B cell (primary cell): ENCODE data around the gene SIGLEC8. TPM values are rescaled to one million over a fixed set of nuclear protein-coding genes. Genes with fewer than 3 reads are reported as not detected.

Source experiments
- ATAC-seq: fragments of 200-7000 bp; cut with Tn5 transposase; one replicate; pipeline ENCODE4 v1.10.0; 2021; ENCODE audit warnings: low read depth, mild to moderate bottlenecking, moderate number of reproducible peaks, moderate library complexity
- CTCF ChIA-PET: fragments of 350-600 bp; sonication (Branson Sonifier 250); formaldehyde crosslinking; loops from one replicate; lab custom pipeline; 2021; ENCODE audit warnings: antibody characterized with exemption, inconsistent platforms; lab: Charles Lee
- POLR2A ChIA-PET: fragments of 350-600 bp; sonication (Branson Sonifier 250); formaldehyde crosslinking; loops from one replicate; lab custom pipeline; 2021; ENCODE audit warnings: antibody characterized with exemption; lab: Charles Lee
- DNase-seq: peaks from one replicate; pipeline ENCODE4 v3.0.0; 2013
- H2AFZ ChIP-seq: 2 replicates; pipeline ENCODE4 v1.6.1; 2012; ENCODE audit warnings: mild to moderate bottlenecking, low read depth, low read length; ENCODE audit not compliant: insufficient read depth, poor library complexity, severe bottlenecking
- H3K27ac ChIP-seq, 2 donors: 1 replicate in 1 of 2; 2 replicates in 1 of 2; pipeline ENCODE4 v1.5.1; 2012 to 2013; ENCODE audit warnings: low read length in 2 of 2, mild to moderate bottlenecking in 2 of 2, moderate library complexity in 1 of 2
- H3K27me3 ChIP-seq, 4 experiments: fragments of 200-600 bp in 1 of 4; sonication (generic) in 1 of 4; replicated peaks in 1 of 4; 1 replicate in 2 of 4; 2 replicates in 2 of 4; pipeline versions ENCODE4 v1.6.1 to v1.7.0; 2013 to 2016; ENCODE audit warnings: low read length in 3 of 4, mild to moderate bottlenecking in 2 of 4, mixed read lengths in 1 of 4, moderate library complexity in 1 of 4; ENCODE audit not compliant: insufficient read depth in 4 of 4, control insufficient read depth in 3 of 4; ENCODE audit errors: control extremely low read depth in 1 of 4
- H3K36me3 ChIP-seq, 2 experiments: replicated peaks in 1 of 2; 1 replicate in 1 of 2; 2 replicates in 1 of 2; pipeline versions ENCODE4 v1.6.1 to v1.7.1; 2013; ENCODE audit warnings: low read length in 1 of 2; ENCODE audit not compliant: insufficient read depth in 2 of 2, control insufficient read depth in 1 of 2; ENCODE audit errors: control extremely low read depth in 1 of 2, extremely low read depth in 1 of 2
- H3K4me1 ChIP-seq, 2 donors: fragments of 200-600 bp in 1 of 2; sonication (generic) in 1 of 2; 1 replicate in 1 of 2; 2 replicates in 1 of 2; pipeline versions ENCODE4 v1.5.1 to v1.6.1; 2013 to 2017; ENCODE audit warnings: low read length in 2 of 2; ENCODE audit not compliant: control insufficient read depth in 2 of 2, insufficient read depth in 2 of 2
- H3K4me2 ChIP-seq: replicated peaks from 2 replicates; pipeline ENCODE3; 2012; ENCODE audit warnings: mild to moderate bottlenecking, low read depth, low read length; ENCODE audit not compliant: poor library complexity, severe bottlenecking
- H3K4me3 ChIP-seq, 5 experiments: fragments of 200-600 bp in 1 of 5; sonication (generic) in 1 of 5; 1 replicate in 3 of 5; 2 replicates in 2 of 5; pipeline versions ENCODE4 v1.5.1 to v1.7.0; 2011 to 2016; ENCODE audit warnings: low read length in 4 of 5, mild to moderate bottlenecking in 4 of 5, low read depth in 2 of 5, control low read depth in 1 of 5, moderate library complexity in 1 of 5; ENCODE audit not compliant: insufficient read depth in 1 of 5; ENCODE audit errors: control extremely low read depth in 1 of 5, extremely low read depth in 1 of 5
- H3K79me2 ChIP-seq: fragments of 200-600 bp; sonication (generic); one replicate; pipeline ENCODE4 v1.6.0; 2016; ENCODE audit warnings: low read length; ENCODE audit not compliant: control insufficient read depth, insufficient read depth
- H3K9ac ChIP-seq: fragments of 200-600 bp; sonication (generic); 2 replicates; pipeline ENCODE4 v1.6.1; 2017; ENCODE audit warnings: mild to moderate bottlenecking, low read length, moderate library complexity
- H3K9me3 ChIP-seq, 3 donors: one replicate each; pipeline versions ENCODE4 v1.6.1 to v1.7.1; 2013; ENCODE audit warnings: low read length in 2 of 3; ENCODE audit not compliant: control insufficient read depth in 2 of 3, insufficient read depth in 1 of 3; ENCODE audit errors: control extremely low read depth in 1 of 3
- H4K20me1 ChIP-seq: 2 replicates; pipeline ENCODE4 v1.6.0; 2012; ENCODE audit warnings: mild to moderate bottlenecking, low read length; ENCODE audit not compliant: insufficient read depth, control insufficient read depth, poor library complexity, severe bottlenecking
- H3K27ac Mint-ChIP-seq: one replicate; pipeline ENCODE4 v1.8.0; 2021; ENCODE audit warnings: mixed read lengths
- H3K27me3 Mint-ChIP-seq: one replicate; pipeline ENCODE4 v1.8.0; 2021; ENCODE audit warnings: mixed read lengths
- H3K4me1 Mint-ChIP-seq: one replicate; pipeline ENCODE4 v1.8.0; 2021; ENCODE audit warnings: mixed read lengths
- H3K4me3 Mint-ChIP-seq: one replicate; pipeline ENCODE4 v1.8.0; 2021; ENCODE audit warnings: mixed read lengths
- H3K9me3 Mint-ChIP-seq: one replicate; pipeline ENCODE4 v1.8.0; 2022; ENCODE audit warnings: mixed read lengths; ENCODE audit not compliant: insufficient read depth
- CTCF ChIP-seq: fragments of 200-600 bp; IDR thresholded peaks from one replicate; pipeline ENCODE4 v1.8.0; 2022; ENCODE audit warnings: antibody characterized with exemption, mild to moderate bottlenecking
- EZH2 ChIP-seq: IDR thresholded peaks from 2 replicates; pipeline ENCODE4 v1.6.1; 2012; ENCODE audit warnings: borderline replicate concordance, low read depth, mild to moderate bottlenecking, moderate library complexity, low read length; ENCODE audit not compliant: insufficient read depth, poor library complexity, severe bottlenecking
- WGBS: methylation state at CpG from one replicate; pipeline ENCODE4 v1.1.5; 2013; ENCODE audit warnings: missing lambda C conversion rate; ENCODE audit not compliant: insufficient coverage; 5-methylcytosine and 5-hydroxymethylcytosine counted together
- intact Hi-C: fragments of 100-400 bp; cut with micrococcal nuclease; formaldehyde crosslinking; loops from one replicate; pipeline ENCODE4 v1.10.0; 2022
- polyA plus RNA-seq: library from polyadenylated mRNA; depleted of rRNA; stranded (reverse); fragments of >200 nt; gene quantifications from 2 replicates; pipeline ENCODE4 v1.2.3, GENCODE V29; 2012
- total RNA-seq, 2 donors: library from RNA; stranded (reverse); fragments of 120-200 nt in 1 of 2; gene quantifications; 1 replicate in 1 of 2; 2 replicates in 1 of 2; pipeline versions ENCODE4 v1.2.3 to v1.2.4, GENCODE V29; 2013 to 2022

SIGLEC8 gene
- total and polyA plus RNA-seq, 2 donors (not counting 1 experiment from before 2014, with no cell fraction given): not detected

- Histone ChIP-seq H3K27me3 (peaks cover 0 to 12% (median 6%) of the 10 kb centered on the region in 4 experiments), H4K20me1 (no peaks in the 10 kb centered on the region), H3K9me3 (peaks cover 0 to 4% (median 0%) of the 10 kb centered on the region in 3 donors), H3K4me3 (no peak overlapping the region), H3K27ac (no peak overlapping the region), H3K4me2 (no peak overlapping the region), H3K36me3 (no peaks in the 10 kb centered on the region), H2AFZ (no peak overlapping the region), H3K4me1 (no peaks in the 10 kb centered on the region), H3K9ac (no peak overlapping the region), H3K79me2 (no peaks in the 10 kb centered on the region)
- DNase-seq (no peak), ATAC-seq (no peak)
- no peak for TF ChIP-seq CTCF
- TF ChIP-seq EZH2: no peak
- POLR2A ChIA-PET: no interaction called here
- intact Hi-C loops: no loop called here
- peaks cover 34% of the 10 kb centered on the region for H3K27me3 Mint-ChIP-seq
- 86% methylated on average over 4 of the region's 5 CpGs for WGBS
- no peaks in the 10 kb centered on the region for H3K4me1 Mint-ChIP-seq
- no peak overlapping the region for H3K4me3 Mint-ChIP-seq
- CTCF ChIA-PET: interaction anchor here (0.6 to 1.2 kb wide), 6 partner anchors 13 to 175 kb away, joined by 3 to 4 read pairs (median 3); no protein-coding TSS in a partner anchor
- no peak overlapping the region for H3K27ac Mint-ChIP-seq
- no peaks in the 10 kb centered on the region for H3K9me3 Mint-ChIP-seq
These were observed 27.9 kb upstream of the SIGLEC8 start for GRCh38 chr19:51485960-51486660.

GRCh38 chr19:51480590-51480989 is 22.3 kb upstream of the SIGLEC8 start:
- no peak overlapping the region for H3K4me3 Mint-ChIP-seq
- no peak overlapping the region for H3K9ac ChIP-seq
- no peak for DNase-seq
- POLR2A ChIA-PET: no interaction called here
- CTCF ChIA-PET: interaction anchor here (19.1 kb wide), 1 partner anchor 178 kb away, joined by 681 read pairs; no protein-coding TSS in a partner anchor
- ATAC-seq: no peak
- H3K27me3 ChIP-seq: peaks cover 0 to 20% (median 8%) of the 10 kb centered on the region in 4 experiments
- no peak for TF ChIP-seq CTCF
- no peak for TF ChIP-seq EZH2
- H3K36me3 ChIP-seq: no peaks in the 10 kb centered on the region
- H3K4me3 ChIP-seq: no peak overlapping the region
- no peaks in the 10 kb centered on the region for H4K20me1 ChIP-seq
- peaks cover 0 to 9% (median 0%) of the 10 kb centered on the region in 3 donors for H3K9me3 ChIP-seq
- no peaks in the 10 kb centered on the region for H3K9me3 Mint-ChIP-seq
- H3K4me1 ChIP-seq: no peaks in the 10 kb centered on the region
- peaks cover 40% of the 10 kb centered on the region for H3K27me3 Mint-ChIP-seq
- intact Hi-C loops: no loop called here
- no peaks in the 10 kb centered on the region for H3K79me2 ChIP-seq
- no peaks in the 10 kb centered on the region for H3K4me1 Mint-ChIP-seq
- WGBS: 48% methylated on average over 8 of the region's 8 CpGs
- no peak overlapping the region for H3K4me2 ChIP-seq
- no peak overlapping the region for H3K27ac Mint-ChIP-seq
- H2AFZ ChIP-seq: no peak overlapping the region
- no peak overlapping the region for H3K27ac ChIP-seq
